Liver (tissue), 3 donors: Measurements from ENCODE around the gene TAMALIN.

Experiments used
- CTCF ChIP-seq: fragments of 150-350 bp; IDR thresholded peaks from 2 replicates; pipeline ENCODE4 v1.5.1; 2017; ENCODE audit warnings: improper control_type of control experiment, low read depth, low read length; ENCODE audit not compliant: missing input control
- FOXA1 ChIP-seq: IDR thresholded peaks from 2 replicates; pipeline ENCODE4 v1.6.1; 2016; ENCODE audit warnings: antibody characterized with exemption
- MAX ChIP-seq: IDR thresholded peaks from 2 replicates; pipeline ENCODE4 v1.6.1; 2016; ENCODE audit warnings: antibody characterized with exemption
- NR2F2 ChIP-seq: IDR thresholded peaks from 2 replicates; pipeline ENCODE4 v1.6.1; 2016; ENCODE audit warnings: antibody characterized with exemption
- RAD21 ChIP-seq, 2 donors: IDR thresholded peaks; 2 replicates each; pipeline ENCODE4 v1.6.1; 2016; ENCODE audit warnings: antibody characterized with exemption in 2 of 2, mild to moderate bottlenecking in 2 of 2
- REST ChIP-seq: IDR thresholded peaks from 2 replicates; pipeline ENCODE4 v1.6.1; 2016; ENCODE audit warnings: antibody characterized with exemption, mild to moderate bottlenecking
- TAF1 ChIP-seq: conservative IDR thresholded peaks from 2 replicates; pipeline ENCODE4 v1.6.1; 2016; ENCODE audit warnings: antibody characterized with exemption, mild to moderate bottlenecking
- TF ChIP-seq, protein P1 (sequence below): IDR thresholded peaks from 2 replicates; pipeline ENCODE4 v1.6.1; 2016; ENCODE audit warnings: antibody characterized with exemption
- donor health status: healthy.
- donor health status: healthy.

DNA sequence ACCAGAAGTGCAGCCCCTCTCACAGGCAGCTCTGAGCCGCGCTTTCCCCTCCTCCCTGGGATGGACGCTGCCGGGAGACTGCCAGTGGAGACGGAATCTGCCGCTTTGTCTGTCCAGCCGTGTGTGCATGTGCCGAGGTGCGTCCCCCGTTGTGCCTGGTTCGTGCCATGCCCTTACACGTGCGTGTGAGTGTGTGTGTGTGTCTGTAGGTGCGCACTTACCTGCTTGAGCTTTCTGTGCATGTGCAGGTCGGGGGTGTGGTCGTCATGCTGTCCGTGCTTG is 12.3 kb upstream of the TAMALIN start:
- no peak for TF ChIP-seq TAF1
- no peak for TF ChIP-seq CTCF
- no peak for TF ChIP-seq RAD21 (IDR thresholded peaks at IDR 0.05)
- TF ChIP-seq NR2F2 = no peak
- no peak for TF ChIP-seq FOXA1
- TF ChIP-seq, protein P1, sequence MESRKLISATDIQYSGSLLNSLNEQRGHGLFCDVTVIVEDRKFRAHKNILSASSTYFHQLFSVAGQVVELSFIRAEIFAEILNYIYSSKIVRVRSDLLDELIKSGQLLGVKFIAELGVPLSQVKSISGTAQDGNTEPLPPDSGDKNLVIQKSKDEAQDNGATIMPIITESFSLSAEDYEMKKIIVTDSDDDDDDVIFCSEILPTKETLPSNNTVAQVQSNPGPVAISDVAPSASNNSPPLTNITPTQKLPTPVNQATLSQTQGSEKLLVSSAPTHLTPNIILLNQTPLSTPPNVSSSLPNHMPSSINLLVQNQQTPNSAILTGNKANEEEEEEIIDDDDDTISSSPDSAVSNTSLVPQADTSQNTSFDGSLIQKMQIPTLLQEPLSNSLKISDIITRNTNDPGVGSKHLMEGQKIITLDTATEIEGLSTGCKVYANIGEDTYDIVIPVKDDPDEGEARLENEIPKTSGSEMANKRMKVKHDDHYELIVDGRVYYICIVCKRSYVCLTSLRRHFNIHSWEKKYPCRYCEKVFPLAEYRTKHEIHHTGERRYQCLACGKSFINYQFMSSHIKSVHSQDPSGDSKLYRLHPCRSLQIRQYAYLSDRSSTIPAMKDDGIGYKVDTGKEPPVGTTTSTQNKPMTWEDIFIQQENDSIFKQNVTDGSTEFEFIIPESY = no peak
- TF ChIP-seq REST = no peak
- no peak for TF ChIP-seq MAX
